T-cell (primary cell): ENCODE measurements around the gene BANK1. TPM values are rescaled to one million over a fixed set of nuclear protein-coding genes. Genes with fewer than 3 reads are reported as not detected.

Experiments
- ATAC-seq, 4 experiments: fragments of 200-7000 bp in 3 of 4; fragments of 150-1000 bp in 1 of 4; cut with Tn5 transposase; replicated peaks in 1 of 4; 1 replicate in 3 of 4; 2 replicates in 1 of 4; pipeline ENCODE4 v1.10.0; 2021; ENCODE audit warnings: moderate library complexity in 3 of 4, mild to moderate bottlenecking in 2 of 4, moderate number of reproducible peaks in 1 of 4
- CTCF ChIA-PET, 2 donors: fragments of 300-600 bp; sonication (Branson Sonifier 250); formaldehyde crosslinking; loops; one replicate each; lab custom pipeline; 2022; ENCODE audit warnings: antibody characterized with exemption in 2 of 2; lab: Charles Lee
- POLR2A ChIA-PET, 2 donors: fragments of 300-600 bp; sonication (Branson Sonifier 250); formaldehyde crosslinking; loops; one replicate each; lab custom pipeline; 2022; ENCODE audit warnings: antibody characterized with exemption in 2 of 2; lab: Charles Lee
- DNase-seq, 35 experiments: peaks; one replicate each; pipeline versions ENCODE4 v3.0.0 to v3.0.0-alpha.2; 2013 to 2023
- H3K27ac ChIP-seq: one replicate; pipeline ENCODE4 v1.5.1; 2013; ENCODE audit warnings: low read length
- H3K27me3 ChIP-seq, 2 experiments: replicated peaks in 1 of 2; 1 replicate in 1 of 2; 2 replicates in 1 of 2; pipeline versions ENCODE4 v1.6.1 to v1.7.0; 2013; ENCODE audit warnings: low read length in 1 of 2, mixed read lengths in 1 of 2; ENCODE audit not compliant: control insufficient read depth in 2 of 2, insufficient read depth in 2 of 2; ENCODE audit errors: extremely low read depth in 1 of 2
- H3K36me3 ChIP-seq, 2 donors: 1 replicate in 1 of 2; 2 replicates in 1 of 2; pipeline versions ENCODE4 v1.6.1 to v1.7.0; 2013; ENCODE audit warnings: low read length in 1 of 2; ENCODE audit not compliant: control insufficient read depth in 2 of 2, insufficient read depth in 1 of 2; ENCODE audit errors: extremely low read depth in 1 of 2
- H3K4me1 ChIP-seq, 2 experiments: 1 replicate in 1 of 2; 2 replicates in 1 of 2; pipeline versions ENCODE4 v1.6.1 to v1.7.0; 2013; ENCODE audit warnings: low read length in 2 of 2, mixed read lengths in 1 of 2; ENCODE audit not compliant: insufficient read depth in 2 of 2, control insufficient read depth in 1 of 2; ENCODE audit errors: extremely low read depth in 1 of 2
- H3K4me3 ChIP-seq, 2 donors: 1 replicate in 1 of 2; 2 replicates in 1 of 2; pipeline versions ENCODE4 v1.5.1 to v1.7.0; 2013; ENCODE audit warnings: mild to moderate bottlenecking in 2 of 2, low read length in 1 of 2, moderate library complexity in 1 of 2; ENCODE audit not compliant: control insufficient read depth in 1 of 2; ENCODE audit errors: extremely low read depth in 1 of 2
- H3K9me3 ChIP-seq: 2 replicates; pipeline ENCODE4 v1.7.0; 2013
- H3K27ac Mint-ChIP-seq, 2 donors: one replicate each; pipeline ENCODE4 v1.8.0; 2020 to 2021; ENCODE audit warnings: mild to moderate bottlenecking in 2 of 2, mixed read lengths in 2 of 2
- H3K27me3 Mint-ChIP-seq, 2 donors: one replicate each; pipeline ENCODE4 v1.8.0; 2021 to 2022; ENCODE audit warnings: mixed read lengths in 2 of 2
- H3K36me3 Mint-ChIP-seq: one replicate; pipeline ENCODE4 v1.8.0; 2021; ENCODE audit warnings: mixed read lengths
- H3K4me1 Mint-ChIP-seq, 3 donors: one replicate each; pipeline ENCODE4 v1.8.0; 2020 to 2022; ENCODE audit warnings: mixed read lengths in 3 of 3, mild to moderate bottlenecking in 1 of 3
- H3K4me3 Mint-ChIP-seq, 3 donors: one replicate each; pipeline ENCODE4 v1.8.0; 2020 to 2022; ENCODE audit warnings: mild to moderate bottlenecking in 3 of 3, mixed read lengths in 3 of 3, moderate library complexity in 3 of 3
- H3K9me3 Mint-ChIP-seq, 3 donors: one replicate each; pipeline ENCODE4 v1.8.0; 2020 to 2022; ENCODE audit warnings: mixed read lengths in 3 of 3
- WGBS: methylation state at CpG from one replicate; pipeline ENCODE4 v1.1.5; 2013; ENCODE audit warnings: missing lambda C conversion rate; ENCODE audit not compliant: insufficient coverage; 5-methylcytosine and 5-hydroxymethylcytosine counted together
- total RNA-seq, 35 experiments: library from RNA in 6 of 35; stranded (reverse) in 6 of 35; fragments of 120-200 nt in 1 of 35; gene quantifications; one replicate each; pipeline versions ENCODE4 v1.2.1 to v1.2.4 and lab custom pipeline; 2013 to 2026

Gene BANK1
- total RNA-seq, 5 donors from 2014 or later (not counting 1 experiment from before 2014, with no cell fraction given), result 2.5 to 10.9 (median 3.5) TPM

DNA sequence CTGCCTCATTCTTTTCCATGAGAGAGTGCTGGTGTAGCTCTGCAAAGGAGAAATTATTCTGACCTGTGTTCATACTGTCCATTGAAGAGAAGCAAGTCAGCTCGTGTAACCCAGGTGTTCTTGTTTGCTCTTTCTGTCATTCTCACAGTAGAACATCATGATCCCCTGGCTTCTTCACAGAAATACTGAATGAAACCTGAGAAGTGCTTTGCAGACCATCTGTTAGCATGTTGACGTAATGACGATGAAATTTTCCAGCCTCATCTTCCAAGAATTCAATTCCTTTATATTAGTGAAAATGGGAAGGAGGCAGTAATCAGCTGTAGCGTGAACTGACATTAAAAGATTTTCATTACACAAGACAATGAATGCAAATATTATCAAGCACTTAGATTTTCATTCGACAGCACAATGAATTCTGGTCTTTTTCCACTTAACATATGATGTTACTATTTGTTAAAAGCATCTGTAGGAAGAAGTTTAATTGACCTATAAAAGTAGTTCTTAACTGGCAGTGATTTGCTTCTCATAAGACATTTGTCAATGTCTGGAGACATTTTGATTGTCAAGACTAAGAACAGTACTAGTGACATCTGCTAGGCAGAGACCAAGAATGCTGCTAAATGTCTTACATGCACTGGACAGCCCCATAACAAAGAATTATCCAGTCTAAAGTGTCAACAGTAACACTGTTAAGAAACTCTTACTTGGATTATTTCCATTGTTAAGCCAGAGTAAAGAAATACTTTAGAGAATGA lies 246.3 kb downstream of the BANK1 start:
- DNase-seq, result no peak
- Histone ChIP-seq H3K4me1 (no peaks in the 10 kb centered on the region), H3K9me3 (no peaks in the 10 kb centered on the region), H3K27me3 (no peaks in the 10 kb centered on the region), H3K27ac (no peak overlapping the region), H3K4me3 (no peak overlapping the region), H3K36me3 (no peaks in the 10 kb centered on the region)
- Mint-ChIP-seq H3K9me3 (no peaks in the 10 kb centered on the region), H3K27ac (no peak overlapping the region), H3K4me3 (no peak overlapping the region), H3K36me3 (no peaks in the 10 kb centered on the region), H3K4me1 (peaks cover 0 to 4% (median 2%) of the 10 kb centered on the region in 3 donors), H3K27me3 (peaks cover 0 to 4% of the 10 kb centered on the region in 2 donors)
- ChIA-PET POLR2A (no interaction called here), CTCF (no interaction called here)
- no peak for ATAC-seq
- no CpG with 5 or more reads among the region's 5 CpGs for WGBS

DNA sequence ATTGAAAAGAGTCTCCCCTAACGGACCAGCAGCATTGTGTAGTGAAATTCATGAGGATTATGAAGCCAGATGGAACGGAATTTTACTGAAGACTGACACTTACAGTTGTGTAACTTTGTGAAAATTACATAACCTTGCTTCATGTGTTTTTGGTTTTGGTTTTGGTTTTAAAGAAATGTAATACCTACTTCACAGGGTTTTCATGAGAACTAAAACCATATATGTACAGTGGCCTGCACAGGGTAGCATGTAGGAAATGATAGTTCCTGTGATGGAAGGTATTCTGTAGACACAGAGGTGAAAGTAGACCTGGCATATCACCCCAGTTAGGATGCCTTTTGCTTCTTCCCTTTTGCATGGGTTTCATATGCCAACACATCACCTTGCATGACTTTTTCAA lies 247.0 kb downstream of the BANK1 start:
- Histone ChIP-seq H3K36me3 (no peaks in the 10 kb centered on the region), H3K27ac (no peak overlapping the region), H3K4me3 (no peak overlapping the region), H3K27me3 (no peaks in the 10 kb centered on the region), H3K4me1 (no peaks in the 10 kb centered on the region), H3K9me3 (no peaks in the 10 kb centered on the region)
- ChIA-PET POLR2A (no interaction called here), CTCF (interaction anchor here in 1 of 2 donors (0.5 kb wide), 1 partner anchor 10 kb away, joined by 3 read pairs; no protein-coding TSS in a partner anchor)
- no peaks in the 10 kb centered on the region for H3K36me3 Mint-ChIP-seq
- ATAC-seq (no peak), DNase-seq (no peak)
- H3K27me3 Mint-ChIP-seq, result peaks cover 0 to 4% of the 10 kb centered on the region in 2 donors
- WGBS, result 13% methylated on average over 2 of the region's 2 CpGs
- no peak overlapping the region for H3K27ac Mint-ChIP-seq
- no peak overlapping the region for H3K4me3 Mint-ChIP-seq
- H3K4me1 Mint-ChIP-seq, result peaks cover 0 to 4% (median 2%) of the 10 kb centered on the region in 3 donors
- no peaks in the 10 kb centered on the region for H3K9me3 Mint-ChIP-seq

DNA sequence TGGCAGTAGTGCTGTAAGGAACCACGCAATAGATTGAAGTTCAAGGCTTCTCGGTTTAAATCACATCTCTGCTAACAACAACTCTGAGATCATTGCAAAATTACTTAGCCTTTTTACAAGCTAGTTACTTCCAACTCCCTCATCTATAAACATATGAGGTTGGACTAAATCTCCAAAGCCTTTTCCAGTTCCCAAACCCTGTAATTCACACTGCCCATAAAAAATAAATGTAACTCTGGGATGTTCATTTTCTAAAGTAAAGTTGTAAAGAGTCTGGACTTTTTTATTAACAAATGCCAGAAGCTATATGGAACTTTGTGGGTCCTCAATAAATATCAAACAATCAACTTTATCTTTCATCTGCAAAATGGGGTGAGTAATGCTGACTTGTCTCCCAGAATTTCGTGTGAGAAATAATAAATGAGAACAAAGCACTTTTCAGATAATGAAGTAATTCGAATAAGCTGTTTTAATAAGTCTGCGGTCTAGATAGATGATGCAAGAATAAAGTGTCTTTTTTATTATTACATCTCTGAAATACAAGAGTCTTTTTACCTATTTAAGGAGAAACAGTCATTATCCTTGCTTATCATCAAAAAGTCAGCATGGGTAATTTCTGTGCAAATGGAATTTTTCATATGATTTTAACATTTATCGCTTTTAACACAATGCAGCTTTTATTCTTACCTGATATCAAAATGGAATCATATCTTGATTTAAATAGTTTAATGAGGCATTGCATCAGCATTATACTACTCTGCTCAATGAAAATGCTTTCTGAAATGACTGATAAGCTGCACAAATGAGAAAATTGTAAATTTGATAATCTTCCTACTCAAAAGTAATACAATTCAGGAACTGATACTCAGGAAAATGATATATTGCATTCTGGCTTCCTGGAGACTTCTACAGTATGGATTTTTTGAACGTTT lies 252.6 kb downstream of the BANK1 start:
- Mint-ChIP-seq H3K27ac (no peak overlapping the region), H3K27me3 (no peaks in the 10 kb centered on the region), H3K4me3 (no peak overlapping the region), H3K4me1 (no peaks in the 10 kb centered on the region), H3K36me3 (no peaks in the 10 kb centered on the region), H3K9me3 (peaks cover 0 to 3% (median 0%) of the 10 kb centered on the region in 3 donors)
- WGBS, result no CpG with 5 or more reads among the region's 7 CpGs
- POLR2A ChIA-PET, result no interaction called here
- CTCF ChIA-PET, result no interaction called here
- Histone ChIP-seq H3K27ac (no peak overlapping the region), H3K4me3 (no peak overlapping the region), H3K9me3 (no peaks in the 10 kb centered on the region), H3K4me1 (no peaks in the 10 kb centered on the region), H3K36me3 (no peaks in the 10 kb centered on the region), H3K27me3 (no peaks in the 10 kb centered on the region)
- ATAC-seq (no peak), DNase-seq (no peak)

DNA sequence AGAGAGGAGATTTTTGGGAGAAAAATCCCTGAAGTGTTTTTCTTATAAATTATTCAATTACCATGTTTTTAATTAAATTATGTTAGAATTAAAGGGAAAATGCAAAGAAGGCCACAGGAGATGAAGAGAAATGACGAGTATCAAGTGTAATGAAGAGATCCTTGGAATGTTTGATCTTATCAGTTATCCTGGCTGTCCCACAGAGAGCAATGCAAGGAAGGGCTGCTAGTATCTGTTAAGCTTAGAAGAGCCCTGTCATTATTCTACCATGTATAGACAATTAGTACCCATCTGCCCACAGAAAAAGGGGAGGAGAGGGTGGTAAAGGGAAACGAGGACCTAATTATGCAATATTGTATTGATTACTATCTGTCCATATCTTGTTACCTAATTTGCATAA lies 257.1 kb downstream of the BANK1 start:
- no peaks in the 10 kb centered on the region for H3K36me3 Mint-ChIP-seq
- H3K4me1 ChIP-seq, result peaks cover 0 to 2% of the 10 kb centered on the region in 2 experiments
- ChIA-PET CTCF (no interaction called here), POLR2A (no interaction called here)
- H3K27me3 Mint-ChIP-seq, result peaks cover 0 to 5% of the 10 kb centered on the region in 2 donors
- WGBS, result no CpG with 5 or more reads among the region's 2 CpGs
- no peak overlapping the region for H3K27ac Mint-ChIP-seq
- H3K4me1 Mint-ChIP-seq, result peaks cover 0 to 3% (median 0%) of the 10 kb centered on the region in 3 donors
- peaks cover 0 to 3% (median 0%) of the 10 kb centered on the region in 3 donors for H3K9me3 Mint-ChIP-seq
- ATAC-seq (no peak), DNase-seq (no peak)
- H3K27ac ChIP-seq, result no peak overlapping the region
- H3K4me3 Mint-ChIP-seq, result no peak overlapping the region
- H3K4me3 ChIP-seq, result no peak overlapping the region
- no peaks in the 10 kb centered on the region for H3K36me3 ChIP-seq
- no peaks in the 10 kb centered on the region for H3K27me3 ChIP-seq
- no peaks in the 10 kb centered on the region for H3K9me3 ChIP-seq

DNA sequence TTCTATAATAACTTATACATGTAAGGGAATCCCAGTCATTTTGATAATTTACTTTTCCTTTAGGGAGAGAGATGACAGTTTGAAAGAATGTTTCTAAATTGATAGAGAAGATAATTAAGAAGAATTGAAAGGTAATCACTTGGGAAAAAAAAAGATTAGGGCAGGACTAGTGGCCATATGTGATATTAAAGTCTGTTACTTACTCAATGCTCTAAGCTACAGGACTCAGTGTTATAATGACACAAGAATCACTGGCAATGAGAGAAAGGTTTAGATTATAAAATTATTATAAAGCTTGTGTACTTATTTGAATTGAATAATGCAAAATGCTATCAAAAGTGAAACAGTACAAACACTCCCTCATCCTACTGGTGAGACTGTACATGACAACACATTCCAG lies 265.3 kb downstream of the BANK1 start:
- Histone ChIP-seq H3K27ac (no peak overlapping the region), H3K27me3 (no peaks in the 10 kb centered on the region), H3K4me3 (no peak overlapping the region), H3K9me3 (no peaks in the 10 kb centered on the region), H3K4me1 (peaks cover 0 to 7% of the 10 kb centered on the region in 2 experiments), H3K36me3 (no peaks in the 10 kb centered on the region)
- Mint-ChIP-seq H3K27me3 (peaks cover 0 to 4% of the 10 kb centered on the region in 2 donors), H3K9me3 (no peaks in the 10 kb centered on the region), H3K4me3 (no peak overlapping the region), H3K27ac (no peak overlapping the region), H3K36me3 (no peaks in the 10 kb centered on the region), H3K4me1 (peaks cover 0 to 7% (median 0%) of the 10 kb centered on the region in 3 donors)
- DNase-seq (no peak), ATAC-seq (no peak)
- ChIA-PET CTCF (no interaction called here), POLR2A (no interaction called here)

DNA sequence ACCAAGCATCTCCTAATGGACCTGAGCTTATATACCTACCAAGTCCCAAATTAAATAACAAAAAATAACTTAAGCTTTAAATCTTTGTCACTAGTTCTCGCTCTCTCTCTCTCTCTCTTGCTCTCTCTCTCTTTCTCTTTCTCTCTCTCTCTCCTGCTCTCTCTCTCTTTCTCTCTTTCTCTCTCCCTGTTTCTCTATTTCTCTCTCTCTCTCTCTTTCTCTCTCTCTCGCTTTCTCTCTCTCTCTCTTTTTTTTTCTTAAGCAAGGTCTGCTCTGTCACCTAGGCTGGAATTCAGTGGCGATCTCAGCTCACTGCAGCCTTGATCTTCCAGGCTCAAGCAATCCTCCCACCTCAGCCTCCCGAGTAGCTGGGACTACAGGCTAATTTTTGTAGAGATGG lies 266.6 kb downstream of the BANK1 start:
- ATAC-seq (no peak), DNase-seq (no peak)
- Mint-ChIP-seq H3K9me3 (no peaks in the 10 kb centered on the region), H3K36me3 (no peaks in the 10 kb centered on the region), H3K4me1 (peaks cover 0 to 7% (median 0%) of the 10 kb centered on the region in 3 donors), H3K27ac (no peak overlapping the region), H3K4me3 (no peak overlapping the region), H3K27me3 (peaks cover 0 to 4% of the 10 kb centered on the region in 2 donors)
- POLR2A ChIA-PET, result no interaction called here
- H3K27me3 ChIP-seq, result no peaks in the 10 kb centered on the region
- H3K4me1 ChIP-seq, result peaks cover 0 to 7% of the 10 kb centered on the region in 2 experiments
- CTCF ChIA-PET, result no interaction called here
- 76% methylated on average over 2 of the region's 4 CpGs for WGBS
- H3K4me3 ChIP-seq, result no peak overlapping the region
- no peaks in the 10 kb centered on the region for H3K9me3 ChIP-seq
- no peak overlapping the region for H3K27ac ChIP-seq
- no peaks in the 10 kb centered on the region for H3K36me3 ChIP-seq
